ENCODE results near the gene ORMDL1.

DNA sequence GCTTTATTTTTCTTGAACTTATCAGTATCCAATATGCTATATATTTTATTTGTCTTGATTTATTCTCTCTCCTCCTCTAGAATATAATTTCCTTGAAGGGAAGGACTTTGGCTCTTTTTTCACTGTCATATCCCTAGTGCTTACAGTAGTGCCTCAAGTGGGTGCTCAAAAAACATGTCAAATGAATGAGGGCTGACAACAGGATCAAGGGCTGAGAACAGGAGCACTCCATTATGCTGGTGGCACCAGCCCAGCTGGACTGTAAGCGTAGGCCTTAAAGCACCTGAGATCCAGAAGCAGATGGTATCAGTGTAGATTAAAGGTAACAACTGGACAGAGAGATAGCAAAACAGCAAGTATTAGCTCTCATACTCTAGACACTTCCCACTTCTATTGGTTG lies 46.4 kb upstream of the ORMDL1 start:
- TF ChIP-seq MAX (CRISPR knock-in tag; IDR thresholded peaks at IDR 0.05) (no peak), NFE2L1 (CRISPR knock-in tag; IDR thresholded peaks at IDR 0.05) (no peak), FOXP1 (CRISPR knock-in tag; IDR thresholded peaks at IDR 0.05; ENCODE audit: borderline replicate concordance) (no peak), IRF2 (CRISPR knock-in tag; IDR thresholded peaks at IDR 0.05; ENCODE audit: borderline replicate concordance, low read depth) (no peak)
- TF ChIP-seq, protein P1, sequence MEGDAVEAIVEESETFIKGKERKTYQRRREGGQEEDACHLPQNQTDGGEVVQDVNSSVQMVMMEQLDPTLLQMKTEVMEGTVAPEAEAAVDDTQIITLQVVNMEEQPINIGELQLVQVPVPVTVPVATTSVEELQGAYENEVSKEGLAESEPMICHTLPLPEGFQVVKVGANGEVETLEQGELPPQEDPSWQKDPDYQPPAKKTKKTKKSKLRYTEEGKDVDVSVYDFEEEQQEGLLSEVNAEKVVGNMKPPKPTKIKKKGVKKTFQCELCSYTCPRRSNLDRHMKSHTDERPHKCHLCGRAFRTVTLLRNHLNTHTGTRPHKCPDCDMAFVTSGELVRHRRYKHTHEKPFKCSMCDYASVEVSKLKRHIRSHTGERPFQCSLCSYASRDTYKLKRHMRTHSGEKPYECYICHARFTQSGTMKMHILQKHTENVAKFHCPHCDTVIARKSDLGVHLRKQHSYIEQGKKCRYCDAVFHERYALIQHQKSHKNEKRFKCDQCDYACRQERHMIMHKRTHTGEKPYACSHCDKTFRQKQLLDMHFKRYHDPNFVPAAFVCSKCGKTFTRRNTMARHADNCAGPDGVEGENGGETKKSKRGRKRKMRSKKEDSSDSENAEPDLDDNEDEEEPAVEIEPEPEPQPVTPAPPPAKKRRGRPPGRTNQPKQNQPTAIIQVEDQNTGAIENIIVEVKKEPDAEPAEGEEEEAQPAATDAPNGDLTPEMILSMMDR (IDR thresholded peaks at IDR 0.05), result no peak
- TF ChIP-seq, protein P2, sequence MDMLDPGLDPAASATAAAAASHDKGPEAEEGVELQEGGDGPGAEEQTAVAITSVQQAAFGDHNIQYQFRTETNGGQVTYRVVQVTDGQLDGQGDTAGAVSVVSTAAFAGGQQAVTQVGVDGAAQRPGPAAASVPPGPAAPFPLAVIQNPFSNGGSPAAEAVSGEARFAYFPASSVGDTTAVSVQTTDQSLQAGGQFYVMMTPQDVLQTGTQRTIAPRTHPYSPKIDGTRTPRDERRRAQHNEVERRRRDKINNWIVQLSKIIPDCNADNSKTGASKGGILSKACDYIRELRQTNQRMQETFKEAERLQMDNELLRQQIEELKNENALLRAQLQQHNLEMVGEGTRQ (CRISPR knock-in tag; IDR thresholded peaks at IDR 0.05), result no peak

All from WTC11 (cell line).